ENCODE results near the gene CDNF.

The CDNF gene

DNA sequence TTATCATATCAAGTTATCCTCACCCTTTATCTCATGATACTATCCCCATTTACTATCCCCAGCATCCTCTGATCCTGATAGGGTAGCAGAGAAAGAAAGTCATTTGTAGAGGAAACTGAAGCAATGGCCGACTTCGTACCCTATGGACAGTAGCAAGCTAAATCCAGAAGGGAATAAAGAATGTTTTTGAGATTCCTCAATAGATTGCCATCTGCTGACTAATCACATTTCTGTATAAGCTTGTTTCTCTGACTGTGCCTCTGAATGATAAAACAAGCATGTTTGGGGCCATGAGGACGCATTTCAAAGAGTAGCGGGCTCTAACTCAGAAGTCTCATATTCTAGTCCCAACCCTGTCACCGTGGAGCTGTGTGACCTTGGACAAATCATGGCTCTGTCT, 49.9 kb downstream of the CDNF start:
- DNase-seq (ENCODE audit: low spot score), result no peak

DNA sequence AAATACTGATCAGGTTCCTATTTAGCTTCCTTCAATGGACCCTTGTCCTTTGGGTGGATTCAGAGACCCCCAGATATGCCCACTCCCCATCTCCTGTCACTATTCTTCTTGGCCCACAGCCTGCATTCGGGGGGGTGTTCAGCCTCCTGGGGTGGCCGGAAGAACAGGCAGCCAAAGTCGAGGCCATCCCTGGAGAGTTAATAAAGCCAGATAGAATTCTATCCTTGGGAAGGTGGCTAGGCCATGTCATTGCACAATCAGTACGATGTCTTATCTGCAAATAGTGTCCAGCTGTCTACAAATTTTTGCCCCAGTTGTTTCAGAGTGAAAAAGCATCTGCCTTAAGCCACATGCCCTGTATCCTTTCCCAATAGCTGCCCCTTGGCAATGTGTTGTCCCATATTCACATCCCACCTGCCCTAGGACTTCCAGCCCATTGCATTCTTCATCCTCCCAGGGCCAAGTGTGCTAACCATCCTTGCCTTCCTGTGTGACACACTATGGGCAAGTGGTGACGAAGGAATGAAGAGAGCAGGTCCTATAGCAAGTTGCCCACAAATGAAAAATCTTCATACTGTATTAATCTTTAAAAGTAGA, 53.3 kb downstream of the CDNF start:
- no peak for DNase-seq (ENCODE audit: low spot score)

DNA sequence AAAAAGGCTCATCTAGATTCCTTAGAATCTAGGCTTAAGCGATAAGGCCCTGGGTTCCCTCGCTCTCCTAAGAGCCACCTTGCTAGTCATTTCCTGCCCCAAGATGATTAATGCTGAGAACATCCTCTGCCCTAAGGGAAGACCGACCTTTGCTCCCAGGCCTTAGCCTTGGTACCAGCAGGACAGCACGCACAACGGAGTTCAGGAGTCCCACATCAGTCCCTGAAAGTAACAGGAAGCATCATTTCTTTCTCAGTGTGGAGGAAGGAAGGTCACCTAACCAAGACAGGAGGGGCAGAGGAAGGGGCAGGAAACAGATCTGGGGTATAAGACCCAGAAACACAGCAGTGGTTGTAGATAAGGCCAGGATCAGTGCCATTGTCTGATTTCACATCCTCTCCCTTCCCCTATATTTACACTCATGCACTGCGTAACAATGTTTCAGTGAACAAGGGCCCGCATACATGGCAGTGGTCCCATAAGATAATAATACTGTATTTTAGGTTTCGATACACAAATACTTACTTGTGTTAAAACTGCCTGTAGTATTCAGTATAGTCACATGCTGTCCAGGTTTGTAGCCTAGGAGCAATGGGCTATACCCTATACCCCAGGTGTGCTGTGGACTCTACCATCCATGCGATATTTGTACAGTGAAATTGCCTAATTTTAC, 55.0 kb downstream of the CDNF start:
- DNase-seq (ENCODE audit: low spot score), result no peak

DNA sequence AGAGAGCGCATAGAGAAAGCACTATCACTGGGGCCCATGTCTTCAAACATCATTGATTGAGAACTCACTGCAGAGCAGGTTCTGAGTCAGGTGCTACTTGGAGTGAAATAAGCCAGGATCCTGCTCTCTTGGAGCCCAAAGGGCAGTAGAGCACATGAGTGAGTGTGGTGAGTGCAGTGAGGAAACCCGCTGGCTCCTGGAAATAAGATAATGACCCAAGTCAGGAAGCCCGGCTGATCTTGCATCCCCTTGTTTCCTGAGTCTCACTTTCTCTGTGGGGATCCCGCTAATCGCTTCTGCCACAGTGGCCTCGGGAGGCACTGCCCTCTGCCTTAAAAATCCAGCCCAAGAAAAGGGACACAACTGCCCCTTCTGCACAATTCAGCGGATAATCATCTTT, 56.1 kb downstream of the CDNF start:
- DNase-seq (ENCODE audit: low spot score), result no peak

DNA sequence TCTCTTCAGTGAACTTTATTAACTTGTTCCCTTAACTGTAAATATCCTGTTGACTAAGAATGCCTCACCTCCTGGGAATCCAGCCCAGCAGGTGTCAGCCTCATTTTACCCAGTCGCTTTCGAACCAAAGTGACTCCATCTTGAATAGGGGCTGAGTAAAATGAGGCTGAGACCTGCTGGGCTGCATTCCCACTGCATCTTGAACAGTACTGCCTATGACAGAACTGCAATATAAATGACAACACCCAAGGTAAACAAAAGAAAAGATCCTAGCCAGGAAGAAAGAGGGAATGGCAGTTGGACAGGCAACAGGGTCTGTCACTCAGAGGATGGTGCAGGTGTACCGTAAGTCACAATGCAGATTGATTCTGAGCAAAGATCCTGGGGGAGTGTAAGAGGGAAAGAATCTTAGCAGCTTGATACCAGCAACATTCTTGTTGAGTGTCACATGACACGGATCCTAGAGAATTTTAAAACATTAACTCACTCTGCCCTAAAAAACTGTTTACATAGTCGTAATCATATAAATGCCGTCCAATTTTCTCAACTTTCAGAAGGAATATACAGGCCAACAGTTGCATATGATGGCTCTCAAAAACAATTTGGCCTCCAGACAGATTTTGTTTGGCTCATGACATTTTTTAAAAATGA, 58.7 kb downstream of the CDNF start:
- DNase-seq (ENCODE audit: low spot score), result peak; percentile 5

DNA sequence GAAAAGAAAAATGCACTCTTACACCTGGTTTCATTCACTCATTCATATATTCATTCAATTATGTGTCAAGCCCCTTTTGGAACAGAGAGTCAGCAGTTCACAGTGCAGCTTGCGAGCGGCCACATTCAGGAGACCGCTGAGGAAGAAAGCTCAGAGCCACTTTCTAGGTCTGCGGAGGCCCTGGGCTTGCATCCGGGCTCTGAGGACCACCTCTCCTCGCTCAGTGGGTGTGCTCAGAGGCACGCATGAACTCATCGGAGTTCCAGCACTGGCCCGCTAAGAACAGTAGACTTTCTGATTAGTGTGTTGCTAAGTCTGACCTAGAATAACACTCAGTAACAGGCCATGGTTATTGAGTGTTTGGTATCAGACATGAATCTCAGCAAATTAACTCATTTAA, 61.3 kb downstream of the CDNF start:
- no peak for DNase-seq (ENCODE audit: low spot score)

DNA sequence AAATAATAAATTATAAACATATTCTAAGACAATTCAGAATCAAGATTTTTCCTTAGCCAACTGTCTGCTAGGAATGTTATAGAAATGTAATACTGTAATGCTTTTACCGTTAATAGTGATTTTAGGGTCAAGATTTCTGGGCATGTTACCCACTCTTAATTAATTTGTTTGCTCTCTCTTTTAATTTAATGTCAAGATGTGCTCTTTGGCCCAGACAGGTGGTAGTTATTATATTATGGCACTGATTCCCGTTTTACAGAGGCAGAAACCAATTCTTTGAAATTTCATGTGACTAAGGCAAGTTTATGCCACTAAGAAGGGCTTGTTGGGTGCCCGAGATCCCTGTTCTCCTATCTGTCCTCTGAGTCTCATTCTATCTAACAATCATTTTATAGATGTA, 62.2 kb downstream of the CDNF start:
- DNase-seq (ENCODE audit: low spot score), result no peak

DNA sequence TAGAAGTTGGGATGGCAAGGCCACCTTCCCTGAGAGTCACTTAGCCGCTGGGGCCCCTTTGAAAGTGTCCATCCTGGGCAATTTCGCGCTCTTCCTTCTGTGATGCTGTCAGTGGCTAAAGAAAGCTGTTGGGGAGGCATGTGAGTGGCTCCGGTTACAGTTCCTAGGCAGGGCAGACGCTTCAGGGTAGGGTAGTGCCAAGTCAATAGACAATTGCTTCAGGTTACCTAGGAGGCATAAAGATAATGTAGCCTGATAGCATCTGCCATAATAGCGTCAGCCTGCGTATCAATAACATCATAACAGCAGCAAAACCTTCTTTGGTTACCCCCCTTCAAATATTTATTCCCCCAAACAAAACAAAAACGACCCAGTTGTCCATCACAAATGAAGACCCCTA, 63.0 kb downstream of the CDNF start, which contains the start of gene FAM107B:
TSS of gene FAM107B (minus strand) at position 101 of the 400 bp plus-strand sequence. CDS start 234 bp downstream, outside the sequence.
- DNase-seq (ENCODE audit: low spot score), result no peak

DNA sequence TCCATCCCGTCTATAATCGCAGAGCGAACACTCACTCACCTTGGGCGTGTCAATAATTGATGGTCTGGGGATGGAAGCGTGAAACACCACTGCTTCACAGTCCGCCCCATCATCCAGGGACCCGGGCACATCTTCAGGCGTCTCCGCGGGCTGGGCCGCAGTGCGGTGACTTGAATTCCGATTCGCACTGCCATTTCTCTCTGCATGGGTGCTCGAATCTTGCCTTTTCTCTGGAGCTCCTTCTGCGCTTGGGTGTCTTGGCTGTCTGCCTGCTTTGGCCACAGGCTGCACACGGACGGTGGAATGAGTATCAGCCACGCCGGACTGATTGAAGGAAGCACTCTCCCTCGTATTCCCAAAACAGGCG, 63.6 kb downstream of the CDNF start:
- no peak for DNase-seq (ENCODE audit: low spot score)

DNA sequence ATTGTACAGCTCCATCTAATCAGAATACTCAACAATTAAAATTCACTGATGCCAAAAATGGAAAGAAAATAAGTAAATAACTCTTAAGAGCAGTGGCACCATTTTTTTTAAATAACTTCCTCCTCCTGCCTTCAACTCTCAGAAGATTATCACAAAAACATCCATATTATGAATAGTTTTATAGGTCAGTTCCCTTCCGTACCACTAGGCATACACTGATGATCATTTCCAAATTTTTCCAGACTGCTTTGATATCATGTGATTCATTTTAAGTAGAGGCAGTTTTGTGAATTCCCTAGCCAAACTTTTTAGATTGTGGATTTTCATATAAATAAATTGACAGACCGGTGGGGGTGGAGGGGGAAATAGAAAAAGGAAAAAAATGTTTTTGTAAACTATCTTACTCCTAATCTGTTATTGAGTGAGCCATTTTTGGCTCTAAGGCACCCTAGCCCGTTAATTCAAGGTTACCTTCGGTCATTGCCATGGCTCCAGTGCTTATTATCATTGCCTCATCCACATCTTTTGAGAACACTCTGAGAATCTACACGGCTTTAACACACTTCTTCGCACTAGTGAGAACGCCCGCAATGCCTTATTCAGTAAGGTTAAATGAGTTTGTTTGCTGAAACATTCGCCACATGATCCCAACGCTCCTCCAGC, 64.2 kb downstream of the CDNF start:
- DNase-seq (ENCODE audit: low spot score), result no peak

DNA sequence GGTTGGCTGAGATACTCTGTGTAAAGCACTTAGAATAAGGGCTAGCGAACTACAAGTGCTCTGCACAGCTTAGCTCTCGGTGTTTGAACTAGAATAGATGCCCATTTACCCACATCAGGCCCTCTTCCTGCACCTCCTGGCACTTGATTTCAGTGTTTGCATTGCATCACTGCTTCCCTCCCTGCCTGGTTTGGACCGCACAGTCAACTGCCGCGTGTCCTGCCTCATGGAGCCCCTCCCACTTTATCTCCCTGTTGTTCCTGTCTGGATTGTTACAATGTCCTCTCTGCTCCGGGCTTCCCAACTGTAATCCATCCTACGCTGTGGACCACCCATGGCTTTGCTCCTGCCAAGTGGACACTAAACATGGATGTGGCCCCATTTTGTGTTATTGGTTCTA, 65.4 kb downstream of the CDNF start:
- DNase-seq (ENCODE audit: low spot score), result no peak

DNA sequence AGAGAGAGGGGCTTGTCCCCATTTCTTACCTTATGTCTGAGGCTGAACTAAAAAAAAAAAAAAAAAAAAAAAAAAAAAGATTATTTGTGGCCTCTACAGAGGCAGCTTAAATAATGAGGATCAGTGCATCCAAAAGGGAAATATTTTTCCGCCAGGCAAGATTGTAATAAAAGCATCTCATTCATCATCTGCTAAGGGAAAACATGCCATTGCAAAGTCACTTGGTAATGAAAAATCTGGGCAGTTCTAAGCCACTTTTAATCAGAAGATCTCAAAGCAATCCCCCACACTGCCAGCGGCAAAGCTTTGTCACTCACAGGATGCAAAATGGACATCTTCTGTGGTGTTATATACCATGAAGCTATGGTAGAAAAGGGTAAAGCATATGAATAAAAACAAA, 66.9 kb downstream of the CDNF start:
- DNase-seq (ENCODE audit: low spot score), result no peak

All from AG08395 (cell line).